ENCODE measurements around the gene ZNF35.

DNA sequence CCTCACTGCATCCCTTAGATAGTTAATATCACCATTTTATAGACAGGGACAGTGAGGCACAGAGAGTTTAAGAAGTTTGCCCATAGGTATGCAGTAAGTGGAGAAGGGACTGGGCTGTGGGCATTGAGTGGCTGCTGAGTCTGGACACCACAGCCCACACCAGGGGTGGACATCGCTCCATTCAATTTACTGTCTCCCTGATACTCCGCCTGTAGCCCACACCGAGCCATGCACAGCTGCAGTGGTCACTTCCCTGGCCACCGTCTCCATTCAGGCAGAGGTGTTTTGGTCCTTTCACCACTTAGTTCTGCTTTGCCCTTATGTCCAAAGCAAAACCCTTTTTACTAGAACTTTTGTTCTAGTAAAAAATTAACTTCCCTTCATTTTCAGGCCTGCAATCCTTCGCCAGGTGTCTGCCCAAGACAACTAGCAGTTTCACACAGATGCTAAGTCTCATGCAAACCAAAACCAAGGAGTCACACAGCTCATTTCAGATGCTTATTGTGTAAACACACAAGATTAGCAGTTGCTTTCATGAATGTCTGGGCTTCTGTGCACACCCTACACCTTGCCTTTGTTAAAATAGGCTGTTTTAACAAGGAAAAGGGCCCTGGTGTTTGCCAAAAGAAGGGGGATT is 30.1 kb downstream of the ZNF35 start:
- no peak for TF ChIP-seq CTCF (IDR thresholded peaks at IDR 0.05; ENCODE audit: control extremely low read depth in 1 of 3, insufficient read depth in 1 of 3, low read depth in 1 of 3, low read length in 3 of 3)
- no peak for TF ChIP-seq TEAD4 (IDR thresholded peaks at IDR 0.05; ENCODE audit: low read depth, low read length)
- TF ChIP-seq EP300 (IDR thresholded peaks at IDR 0.05; ENCODE audit: borderline replicate concordance in 1 of 2, low read depth in 2 of 2, low read length in 2 of 2) = no peak
- TF ChIP-seq RFX5 (IDR thresholded peaks at IDR 0.05; ENCODE audit: borderline replicate concordance, low read depth, low read length) = no peak

All from H1 (cell line).